Fibroblast of lung (primary cell): ENCODE measurements around the gene TTLL11.

ENCODE experiments used
- EZH2 ChIP-seq: IDR thresholded peaks from 2 replicates; pipeline ENCODE4 v1.5.1; 2012; ENCODE audit warnings: low read length, control low read depth, mild to moderate bottlenecking; ENCODE audit errors: missing control alignments
- TF ChIP-seq, protein P1 (sequence below), 2 donors: IDR thresholded peaks in 1 of 2; conservative IDR thresholded peaks in 1 of 2; 1 replicate in 1 of 2; 2 replicates in 1 of 2; pipeline ENCODE4 v1.5.1; 2011 to 2012; ENCODE audit warnings: low read length in 2 of 2, control low read depth in 1 of 2, inconsistent platforms in 1 of 2, low read depth in 1 of 2, mild to moderate bottlenecking in 1 of 2

DNA sequence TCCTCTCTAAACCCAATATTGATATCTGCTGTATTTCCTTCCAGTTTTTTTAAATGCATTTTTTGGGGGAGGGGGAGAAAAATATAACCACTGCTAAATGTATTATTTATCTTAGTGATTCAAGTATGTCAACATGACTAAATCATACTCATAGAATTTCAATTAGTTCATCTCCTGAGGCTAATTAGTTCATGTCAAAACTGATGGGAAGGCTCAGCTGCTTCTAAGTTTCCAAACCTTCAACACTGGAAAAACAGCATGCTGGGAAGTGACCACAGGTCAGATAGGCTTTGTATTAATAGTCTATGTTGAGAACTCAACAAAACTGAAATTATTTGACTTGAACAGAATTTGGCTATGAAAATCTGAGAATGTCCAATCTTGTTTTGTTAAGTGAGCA, 118.7 kb downstream of the TTLL11 start:
- TF ChIP-seq, protein P1, sequence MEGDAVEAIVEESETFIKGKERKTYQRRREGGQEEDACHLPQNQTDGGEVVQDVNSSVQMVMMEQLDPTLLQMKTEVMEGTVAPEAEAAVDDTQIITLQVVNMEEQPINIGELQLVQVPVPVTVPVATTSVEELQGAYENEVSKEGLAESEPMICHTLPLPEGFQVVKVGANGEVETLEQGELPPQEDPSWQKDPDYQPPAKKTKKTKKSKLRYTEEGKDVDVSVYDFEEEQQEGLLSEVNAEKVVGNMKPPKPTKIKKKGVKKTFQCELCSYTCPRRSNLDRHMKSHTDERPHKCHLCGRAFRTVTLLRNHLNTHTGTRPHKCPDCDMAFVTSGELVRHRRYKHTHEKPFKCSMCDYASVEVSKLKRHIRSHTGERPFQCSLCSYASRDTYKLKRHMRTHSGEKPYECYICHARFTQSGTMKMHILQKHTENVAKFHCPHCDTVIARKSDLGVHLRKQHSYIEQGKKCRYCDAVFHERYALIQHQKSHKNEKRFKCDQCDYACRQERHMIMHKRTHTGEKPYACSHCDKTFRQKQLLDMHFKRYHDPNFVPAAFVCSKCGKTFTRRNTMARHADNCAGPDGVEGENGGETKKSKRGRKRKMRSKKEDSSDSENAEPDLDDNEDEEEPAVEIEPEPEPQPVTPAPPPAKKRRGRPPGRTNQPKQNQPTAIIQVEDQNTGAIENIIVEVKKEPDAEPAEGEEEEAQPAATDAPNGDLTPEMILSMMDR (conservative IDR thresholded peaks at IDR 0.05 in 1 of 2, IDR thresholded peaks at IDR 0.05 in 1 of 2; ENCODE audit: low read depth in 1 of 2, low read length in 2 of 2), result no peak
- no peak for TF ChIP-seq EZH2
